HG02571 (cell line): ENCODE results near the gene OGFR.
"Not testable (repeated sequence)": the region's sequence is repeated elsewhere in the genome, so short reads cannot be mapped to it uniquely, and the experiment has no call there.

Experiments used
- ATAC-seq: cut with Tn5 transposase; IDR thresholded peaks from one replicate; pipeline ENCODE4 v1.9.1; 2021; ENCODE audit warnings: mild to moderate bottlenecking, moderate library complexity; ENCODE audit not compliant: unreplicated experiment

The OGFR gene

DNA sequence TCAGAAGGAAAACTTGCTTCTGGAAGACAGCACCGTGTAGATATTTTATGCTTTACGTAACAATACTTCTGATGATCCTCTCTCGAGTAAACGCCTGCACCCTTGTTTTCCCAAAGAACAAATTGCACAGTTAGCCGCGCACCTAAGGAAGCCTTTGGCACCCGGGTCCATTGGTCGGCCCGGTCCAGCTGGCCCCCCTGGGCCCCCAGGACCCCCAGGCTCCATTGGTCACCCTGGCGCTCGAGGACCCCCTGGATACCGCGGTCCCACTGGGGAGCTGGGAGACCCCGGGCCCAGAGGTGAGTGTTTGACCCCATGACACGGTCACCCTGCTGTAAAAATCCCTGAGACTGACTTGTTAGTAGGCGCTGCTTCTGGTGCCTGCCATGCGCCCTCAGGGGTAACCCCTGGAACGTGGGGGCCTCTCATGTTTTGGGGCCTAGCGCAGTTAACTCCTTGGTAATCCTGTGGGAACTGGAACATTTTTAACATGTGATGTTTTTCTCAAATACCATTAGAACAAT, 32.4 kb downstream of the OGFR start:
- no peak for ATAC-seq

- no peak for ATAC-seq
These were observed 33.1 kb downstream of the OGFR start for GRCh38 chr20:62837790-62838127.

- ATAC-seq: no peak
These were observed 33.7 kb downstream of the OGFR start for GRCh38 chr20:62838128-62838891.

DNA sequence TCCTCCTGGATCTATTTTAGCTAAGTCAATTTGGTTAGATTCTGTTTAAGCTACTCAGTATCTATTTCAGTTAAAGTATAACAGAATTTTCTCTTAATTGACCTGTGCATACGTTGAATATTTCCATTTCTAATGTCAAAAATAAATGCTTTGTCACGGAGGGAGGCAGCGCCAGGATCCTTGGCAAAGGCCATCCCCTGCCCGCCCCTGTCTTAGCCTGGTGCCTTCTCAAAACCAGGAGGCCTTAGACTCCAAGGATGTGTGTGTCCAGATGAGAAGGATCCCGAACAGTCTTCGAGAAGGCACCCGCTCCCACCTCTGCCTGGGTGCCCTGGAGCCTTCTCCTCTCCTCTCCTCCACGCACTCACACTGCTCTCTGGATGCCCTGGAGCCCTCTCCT, 34.6 kb downstream of the OGFR start:
- no peak for ATAC-seq

- ATAC-seq: no peak
These were observed 35.2 kb downstream of the OGFR start for GRCh38 chr20:62839816-62840215.

GRCh38 chr20:62840244-62841197, 35.9 kb downstream of the OGFR start:
- no peak for ATAC-seq

- no peak for ATAC-seq
These were observed 37.1 kb downstream of the OGFR start for GRCh38 chr20:62841705-62842212.

DNA sequence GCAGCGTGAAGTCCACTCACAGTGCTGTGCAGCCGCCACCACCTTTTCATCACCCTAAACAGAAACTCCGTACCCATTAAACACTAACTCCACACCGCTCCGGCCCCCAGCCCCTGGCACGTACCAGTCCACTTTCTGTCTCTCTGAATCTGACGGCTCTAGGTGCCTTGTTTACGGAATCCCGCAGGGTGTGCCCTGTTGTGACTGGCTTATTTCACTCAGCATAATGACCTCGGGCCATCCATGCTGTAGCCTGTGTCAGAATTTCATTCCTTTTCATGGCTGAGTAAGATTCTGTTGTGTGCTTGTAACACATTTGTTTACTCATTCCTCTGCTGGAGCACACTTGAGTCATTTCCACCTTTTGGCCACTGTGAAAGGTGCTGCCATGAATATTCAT, 39.0 kb downstream of the OGFR start:
- no peak for ATAC-seq

DNA sequence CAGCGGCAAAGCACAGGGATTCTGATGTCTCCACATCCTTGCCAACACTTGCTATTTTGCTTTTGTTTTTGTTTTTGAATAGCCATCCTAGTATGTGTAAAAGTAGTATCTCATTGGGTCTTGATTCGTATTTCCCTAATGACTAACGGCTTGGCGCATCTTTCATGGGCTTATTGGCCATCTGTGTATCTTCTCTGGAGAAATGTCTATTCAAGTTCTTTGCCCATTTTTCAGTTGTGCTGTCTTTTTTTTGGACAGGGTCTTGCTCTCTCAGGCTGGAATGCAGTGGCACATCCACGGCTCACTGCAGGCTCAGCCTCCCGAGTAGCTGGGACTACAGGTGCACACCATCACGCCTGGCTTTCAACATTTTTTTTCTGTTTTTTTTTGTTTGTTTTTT, 39.5 kb downstream of the OGFR start:
- no peak for ATAC-seq

DNA sequence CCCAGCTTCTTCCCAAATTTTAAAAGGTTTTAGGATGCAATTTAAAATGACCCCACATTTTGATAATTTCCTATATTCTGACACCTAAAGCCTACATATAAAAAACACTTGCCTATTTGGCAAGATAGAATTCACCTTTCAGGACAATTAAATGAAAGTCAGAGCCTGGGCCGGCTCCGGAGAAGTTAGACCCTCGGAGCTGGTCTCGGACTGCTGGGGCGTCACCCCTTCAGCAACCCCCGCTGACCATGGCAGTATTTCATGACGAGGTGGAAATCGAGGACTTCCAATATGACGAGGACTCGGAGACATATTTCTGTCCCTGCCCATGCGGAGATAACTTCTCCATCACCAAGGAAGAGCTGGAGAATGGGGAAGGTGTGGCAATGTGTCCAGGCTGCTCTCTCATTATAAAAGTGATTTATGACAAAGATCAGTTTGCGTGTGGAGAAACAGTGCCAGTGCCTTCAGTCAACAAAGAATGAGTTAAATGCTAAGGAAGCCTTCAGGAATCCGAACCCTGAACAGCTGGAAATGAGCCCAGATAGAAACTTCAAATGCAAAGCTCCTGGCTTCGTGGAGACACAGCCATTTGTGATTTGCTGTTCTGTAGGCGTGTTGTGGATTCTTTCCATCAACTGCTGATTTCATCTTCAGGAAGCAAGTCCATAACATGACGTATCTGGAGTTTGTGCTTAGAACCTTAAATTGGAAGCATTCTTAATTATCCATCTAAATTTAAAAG, 41.0 kb downstream of the OGFR start:
- ATAC-seq: no peak

- no peak for ATAC-seq
These were observed 41.7 kb downstream of the OGFR start for GRCh38 chr20:62846166-62846890.

- ATAC-seq: not testable (repeated sequence)
These were observed 44.3 kb downstream of the OGFR start for GRCh38 chr20:62848917-62849316.

DNA sequence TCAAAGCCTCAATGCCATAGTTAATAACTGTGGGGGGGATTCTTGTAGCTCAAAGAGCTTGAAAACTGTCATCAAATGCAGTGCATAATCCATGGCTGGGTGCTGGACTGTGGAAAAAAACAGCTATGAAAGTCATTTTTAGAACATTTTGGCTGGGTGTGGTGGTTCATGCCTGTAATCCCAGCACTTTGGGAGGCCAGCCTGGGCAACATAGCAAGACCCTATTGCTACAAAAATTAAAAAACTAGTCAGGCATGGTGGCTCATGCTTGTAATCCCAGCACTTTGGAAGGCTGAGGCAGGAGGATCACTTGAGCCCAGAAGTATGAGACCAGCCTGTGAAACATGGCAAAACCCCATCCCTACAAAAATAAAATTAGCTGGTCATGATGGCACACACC, 44.8 kb downstream of the OGFR start:
- no peak for ATAC-seq

- no peak for ATAC-seq
These were observed 45.8 kb downstream of the OGFR start for GRCh38 chr20:62850333-62850974.

DNA sequence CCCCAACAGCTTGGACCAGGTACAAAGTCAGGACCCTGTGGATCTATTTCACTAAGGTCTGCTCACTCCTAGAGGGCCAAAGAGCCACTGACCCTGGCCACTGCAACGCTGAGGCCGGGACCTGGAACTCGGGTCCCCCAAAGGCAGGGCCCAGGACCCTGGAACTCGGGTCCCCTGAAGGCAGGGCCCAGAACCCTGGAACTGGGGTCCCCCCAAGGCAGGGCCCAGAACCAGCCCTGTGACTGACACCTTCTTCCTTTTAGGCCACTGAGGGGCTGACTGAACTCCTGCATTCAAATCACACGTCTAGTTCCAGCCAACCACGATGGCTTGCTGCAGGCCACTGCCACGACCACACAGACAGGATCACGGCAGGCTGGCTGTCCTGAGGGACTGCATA, 47.6 kb downstream of the OGFR start:
- ATAC-seq: no peak

DNA sequence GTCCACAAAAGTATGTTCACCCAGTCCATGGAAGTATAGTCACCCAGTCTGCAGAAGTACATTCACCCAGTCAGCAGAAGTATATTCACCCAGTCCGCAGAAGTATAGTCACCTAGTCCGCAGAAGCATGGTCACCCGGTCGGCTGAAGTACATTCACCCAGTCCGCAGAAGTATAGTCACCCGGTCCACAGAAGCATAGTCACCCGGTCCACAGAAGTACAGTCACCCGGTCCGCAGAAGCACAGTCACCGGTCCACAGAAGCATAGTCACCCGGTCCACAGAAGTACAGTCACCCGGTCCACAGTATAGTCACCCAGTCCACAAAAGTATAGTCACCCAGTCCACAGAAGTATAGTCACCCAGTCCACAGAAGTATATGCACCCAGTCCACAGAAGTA, 48.2 kb downstream of the OGFR start:
- ATAC-seq: no peak

GRCh38 chr20:62853304-62853703, 48.7 kb downstream of the OGFR start:
- not testable (repeated sequence) for ATAC-seq

- ATAC-seq: no peak
These were observed 49.5 kb downstream of the OGFR start for GRCh38 chr20:62854121-62854520.

DNA sequence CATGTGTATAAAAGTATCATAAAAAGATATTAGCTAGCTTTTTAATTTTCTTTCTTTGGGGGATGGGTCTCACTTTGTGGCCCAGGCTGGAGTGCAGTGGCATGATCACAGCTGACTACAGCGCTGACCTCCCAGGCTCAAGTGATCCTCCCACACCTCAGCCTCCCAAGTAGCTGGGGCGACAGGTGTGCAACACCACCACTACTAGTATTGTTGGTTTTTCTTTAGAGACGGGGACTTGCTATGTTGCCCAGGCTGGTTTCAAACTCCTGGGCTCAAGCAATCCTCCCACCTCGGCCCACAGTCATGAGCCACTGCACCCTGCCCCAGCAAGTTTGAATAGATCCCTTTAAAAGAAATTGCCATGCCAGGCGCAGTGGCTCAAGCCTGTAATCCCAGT, 50.5 kb downstream of the OGFR start:
- ATAC-seq: no peak
